ENCODE measurements around the gene NOLC1.

The NOLC1 gene

DNA sequence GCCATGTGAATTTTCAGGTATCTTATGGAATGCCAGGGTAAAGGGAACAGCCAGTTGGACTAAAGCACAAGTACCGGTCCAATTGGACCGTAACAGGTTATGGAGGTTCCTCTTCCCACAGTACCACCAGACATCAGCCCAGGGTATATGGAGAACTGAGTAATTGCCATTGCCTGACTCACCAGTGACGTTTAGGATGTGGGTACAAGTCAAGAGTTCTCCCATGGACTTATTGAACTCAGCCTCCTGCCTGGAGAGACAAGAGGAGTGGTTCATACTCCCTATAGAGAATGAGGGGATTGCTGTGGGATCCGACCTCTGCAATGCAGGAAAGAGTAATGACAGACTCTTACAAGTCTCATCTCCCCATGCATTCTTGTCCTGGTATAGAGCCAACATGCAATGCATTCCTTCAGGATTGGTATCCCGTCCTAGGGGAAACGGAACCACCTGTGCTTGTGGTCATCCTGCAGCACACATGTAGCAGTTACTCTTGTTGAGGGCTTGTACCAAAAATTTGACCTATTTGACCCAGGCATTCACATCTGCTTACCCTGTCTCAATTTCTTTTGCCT lies 43.2 kb downstream of the NOLC1 start:
- DNase-seq (ENCODE audit: extremely low spot score), result no peak
- no peak for TF ChIP-seq CTCF (IDR thresholded peaks at IDR 0.05; ENCODE audit: control extremely low read depth, extremely low read depth, low read depth, missing control alignments)
- CTCF ChIA-PET, result no interaction called here
- POLR2A ChIA-PET, result no interaction called here

GRCh38 chr10:102196893-102197292 lies 44.7 kb downstream of the NOLC1 start:
- no peak for TF ChIP-seq CTCF (IDR thresholded peaks at IDR 0.05; ENCODE audit: control extremely low read depth, extremely low read depth, low read depth, missing control alignments)
- peak; percentile 47 for DNase-seq (ENCODE audit: extremely low spot score)
- CTCF ChIA-PET, result interaction anchor here (0.9 to 1.6 kb wide), 2 partner anchors 25 to 27 kb away, joined by 3 to 4 read pairs; no protein-coding TSS in a partner anchor
- POLR2A ChIA-PET, result no interaction called here

GRCh38 chr10:102198027-102198426 lies 45.8 kb downstream of the NOLC1 start:
- POLR2A ChIA-PET, result no interaction called here
- CTCF ChIA-PET, result no interaction called here
- TF ChIP-seq CTCF (IDR thresholded peaks at IDR 0.05; ENCODE audit: control extremely low read depth, extremely low read depth, low read depth, missing control alignments), result no peak

DNA sequence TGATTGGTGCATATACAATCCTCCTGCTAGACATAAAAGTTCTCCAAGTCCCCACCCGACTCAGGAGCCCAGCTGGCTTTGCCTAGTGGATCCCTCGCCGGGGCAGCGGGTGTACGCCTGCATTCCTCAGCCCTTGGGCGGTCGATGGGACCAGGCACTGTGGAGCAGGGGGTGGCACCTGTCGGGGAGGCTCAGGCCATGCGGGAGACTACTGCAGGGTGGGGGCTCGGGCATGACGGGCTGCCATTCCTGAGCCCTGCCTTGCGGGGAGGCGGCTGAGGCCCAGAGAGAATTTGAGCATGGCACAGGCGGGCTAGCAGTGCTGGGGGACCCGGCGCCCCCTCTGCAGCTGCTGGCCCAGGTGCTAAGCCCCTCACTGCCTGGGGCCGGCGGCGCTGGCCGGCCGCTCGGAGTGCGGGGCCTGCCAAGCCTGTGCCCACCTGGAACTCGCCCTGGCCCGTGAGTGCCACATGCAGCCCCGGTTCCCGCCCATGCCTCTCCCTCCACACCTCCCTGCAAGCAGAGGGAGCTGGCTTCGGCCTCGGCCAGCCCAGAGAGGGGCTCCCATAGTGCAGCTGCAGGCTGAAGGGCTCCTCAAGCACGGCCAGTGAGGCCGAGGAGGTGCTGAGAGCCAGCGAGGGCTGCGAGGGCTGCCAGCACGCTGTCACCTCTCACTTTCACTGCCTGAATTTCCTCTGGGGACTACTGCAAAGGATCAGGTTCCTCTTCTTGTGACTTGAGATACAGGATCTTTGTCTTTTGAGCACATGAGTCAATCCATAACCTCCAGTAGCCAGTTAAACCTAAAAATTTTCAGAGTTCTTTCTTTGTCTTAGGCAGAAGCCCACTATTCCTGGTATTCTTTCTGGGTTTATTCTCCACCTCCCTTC lies 48.8 kb downstream of the NOLC1 start:
- CTCF ChIA-PET, result interaction anchor here (0.9 to 2.1 kb wide), 4 partner anchors 10 to 151 kb away, joined by 3 to 11 read pairs (median 5); no protein-coding TSS in a partner anchor
- POLR2A ChIA-PET, result no interaction called here
- no peak for DNase-seq (ENCODE audit: extremely low spot score)
- no peak for TF ChIP-seq CTCF (IDR thresholded peaks at IDR 0.05; ENCODE audit: control extremely low read depth, extremely low read depth, low read depth, missing control alignments)

More at GRCh38 chr10:102198027-102198426, 45.8 kb downstream of the NOLC1 start:
- DNase-seq (ENCODE audit: extremely low spot score), result no peak

DNA sequence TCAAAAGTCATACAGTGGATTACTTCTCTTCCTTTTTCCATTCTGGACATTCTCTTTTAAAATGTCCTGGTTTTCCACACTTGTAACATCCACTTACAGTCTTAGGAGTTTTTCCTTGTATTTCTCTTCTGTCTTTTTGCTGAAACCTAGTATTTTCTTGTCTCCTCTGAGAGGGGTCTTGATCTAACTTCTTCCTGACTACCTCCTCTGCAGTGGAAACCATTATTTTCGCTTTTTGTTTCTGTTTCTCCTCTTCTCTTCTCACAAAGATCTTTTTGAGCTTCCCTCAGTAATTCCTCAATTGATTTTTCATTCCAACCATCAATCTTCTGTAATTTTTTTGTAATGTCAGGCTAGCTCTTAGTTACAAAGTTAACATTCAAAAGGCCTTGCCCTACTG lies 50.2 kb downstream of the NOLC1 start:
- no peak for DNase-seq (ENCODE audit: extremely low spot score)
- TF ChIP-seq CTCF (IDR thresholded peaks at IDR 0.05; ENCODE audit: control extremely low read depth, extremely low read depth, low read depth, missing control alignments), result no peak
- ChIA-PET CTCF (no interaction called here), POLR2A (no interaction called here)

- ChIA-PET CTCF (interaction anchor here (0.7 to 2.2 kb wide), 5 partner anchors 12 to 51 kb away, joined by 3 to 9 read pairs (median 8); no protein-coding TSS in a partner anchor), POLR2A (no interaction called here)
- no peak for TF ChIP-seq CTCF (IDR thresholded peaks at IDR 0.05; ENCODE audit: control extremely low read depth, extremely low read depth, low read depth, missing control alignments)
- no peak for DNase-seq (ENCODE audit: extremely low spot score)
Observed at GRCh38 chr10:102208311-102209035, 56.3 kb downstream of the NOLC1 start.

Data from GM10248 (cell line).